NCI-H1436 (cell line): Measurements from ENCODE around the gene RAI14.

Source experiments
- DNase-seq: peaks from one replicate; lab custom pipeline; 2025; lab: John Stamatoyannopoulos, UW

RAI14 gene

DNA sequence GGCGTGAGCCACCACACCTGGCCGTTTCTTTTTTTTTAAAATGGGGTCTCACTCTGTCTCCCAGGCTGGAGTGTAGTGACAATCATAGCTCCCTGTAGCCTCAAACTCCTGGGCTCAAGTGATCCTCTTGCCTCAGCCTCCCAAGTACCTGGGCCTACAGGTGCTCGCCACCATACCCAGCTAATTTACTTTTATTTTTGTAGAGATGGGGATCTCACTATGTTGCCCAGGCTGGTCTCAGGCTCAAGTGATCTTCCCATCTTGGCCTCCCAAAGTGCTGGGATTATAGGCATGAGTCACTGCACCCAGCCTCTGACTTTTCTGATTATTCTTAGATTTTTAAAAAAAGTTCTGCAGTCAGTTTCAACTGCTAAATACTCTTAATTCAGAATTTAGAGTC is 21.3 kb downstream of the RAI14 start:
- no peak for DNase-seq

DNA sequence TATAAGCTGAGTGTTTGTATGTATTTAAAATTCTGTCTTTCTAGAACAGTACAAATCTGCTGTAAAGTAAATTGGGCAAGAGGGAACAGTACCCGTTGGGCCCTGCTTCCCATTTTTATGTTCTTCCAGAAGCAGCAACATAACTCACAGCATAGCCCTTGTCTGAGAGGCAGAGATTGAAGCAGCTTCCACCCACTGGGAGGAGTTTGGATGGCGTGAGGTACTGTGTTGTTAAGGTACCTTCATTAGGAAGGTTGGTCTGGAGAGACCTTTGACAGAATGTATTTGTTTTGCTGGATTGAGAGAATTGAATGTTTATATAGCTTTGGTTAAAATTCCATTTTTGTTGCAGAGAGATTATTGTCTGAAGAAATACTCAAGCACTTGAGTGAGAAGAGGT is 24.8 kb downstream of the RAI14 start:
- no peak for DNase-seq

DNA sequence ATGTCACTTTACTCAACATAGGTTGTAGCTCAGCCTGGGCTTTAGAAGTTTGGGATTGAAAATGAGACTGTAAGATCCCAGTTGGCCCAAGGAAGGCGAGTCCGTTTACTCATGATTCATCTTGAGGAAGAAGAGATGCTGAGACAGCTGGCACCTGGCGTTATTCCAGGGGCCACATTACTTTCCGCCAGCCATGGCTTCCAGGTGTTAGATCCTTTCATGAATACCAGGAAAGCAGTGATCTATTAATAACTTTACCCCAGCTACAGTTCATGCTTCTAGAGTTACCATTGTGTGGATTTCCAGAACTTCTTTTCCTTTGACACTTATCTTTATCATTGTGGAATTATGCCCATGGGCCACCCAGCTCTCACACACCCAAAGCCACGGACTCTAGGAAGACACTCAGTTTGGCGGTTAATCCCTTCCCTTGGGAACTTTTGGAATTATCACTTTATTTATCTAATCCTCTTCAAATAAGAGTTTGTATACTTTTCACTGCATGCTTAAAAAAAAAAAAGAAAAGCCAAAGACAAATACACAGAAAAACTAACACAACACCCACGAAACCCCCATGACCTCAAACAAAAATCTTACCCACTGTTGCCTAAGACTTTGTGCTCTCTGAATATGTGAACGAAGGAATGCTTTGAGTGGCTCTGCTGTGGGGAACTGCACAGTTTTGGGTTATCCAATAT is 26.9 kb downstream of the RAI14 start:
- DNase-seq, result no peak

DNA sequence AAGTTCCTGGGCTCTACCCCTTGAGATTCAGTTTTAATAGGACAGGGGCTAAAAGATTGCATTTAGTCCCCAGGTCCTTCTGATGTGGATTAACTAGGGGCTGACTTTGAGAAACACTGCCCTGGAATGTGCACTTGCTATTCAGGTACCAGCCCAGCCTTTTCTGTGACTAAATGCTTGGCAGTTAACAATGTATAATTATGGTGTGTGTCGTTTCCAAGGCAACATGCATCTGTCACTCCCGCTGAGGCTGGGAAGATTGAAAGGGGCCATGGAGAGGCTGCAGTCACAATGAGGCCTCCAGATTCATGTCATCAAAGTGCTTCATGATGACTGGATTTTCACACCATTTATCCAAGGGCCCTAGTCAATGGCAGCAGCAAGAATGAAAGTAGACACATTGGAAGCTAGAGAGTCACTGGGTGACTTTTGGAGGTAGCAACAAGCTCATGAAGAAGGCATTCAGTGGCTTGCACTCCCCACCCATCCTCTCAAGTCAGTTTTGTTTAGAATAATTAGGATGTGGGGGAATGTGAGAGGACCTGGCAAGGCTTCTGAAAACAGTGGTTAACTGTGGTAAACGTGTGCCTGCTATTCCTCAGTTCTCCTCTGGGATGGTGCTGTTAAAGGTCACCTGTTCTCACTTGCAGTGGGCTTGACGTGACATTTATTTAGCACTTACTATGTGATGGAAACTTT is 28.3 kb downstream of the RAI14 start:
- peak; percentile 83 for DNase-seq

DNA sequence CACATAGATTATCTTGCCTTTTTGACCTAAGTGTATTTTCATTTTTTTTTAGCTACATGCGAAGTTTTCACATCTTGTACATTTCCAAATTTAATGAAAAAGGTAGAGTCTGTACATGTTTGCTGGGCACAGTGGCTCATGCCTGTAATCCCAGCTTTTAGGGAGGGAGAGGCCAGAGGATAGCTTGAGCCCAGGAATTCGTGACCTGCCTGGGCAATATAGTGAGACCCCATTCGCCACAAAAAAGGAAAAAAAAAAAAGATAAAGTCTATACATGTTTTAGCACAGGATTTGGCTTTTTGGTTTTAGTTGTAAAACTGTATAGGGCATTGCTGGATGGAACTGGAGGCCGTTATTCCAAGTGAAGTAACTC is 28.8 kb downstream of the RAI14 start:
- no peak for DNase-seq

DNA sequence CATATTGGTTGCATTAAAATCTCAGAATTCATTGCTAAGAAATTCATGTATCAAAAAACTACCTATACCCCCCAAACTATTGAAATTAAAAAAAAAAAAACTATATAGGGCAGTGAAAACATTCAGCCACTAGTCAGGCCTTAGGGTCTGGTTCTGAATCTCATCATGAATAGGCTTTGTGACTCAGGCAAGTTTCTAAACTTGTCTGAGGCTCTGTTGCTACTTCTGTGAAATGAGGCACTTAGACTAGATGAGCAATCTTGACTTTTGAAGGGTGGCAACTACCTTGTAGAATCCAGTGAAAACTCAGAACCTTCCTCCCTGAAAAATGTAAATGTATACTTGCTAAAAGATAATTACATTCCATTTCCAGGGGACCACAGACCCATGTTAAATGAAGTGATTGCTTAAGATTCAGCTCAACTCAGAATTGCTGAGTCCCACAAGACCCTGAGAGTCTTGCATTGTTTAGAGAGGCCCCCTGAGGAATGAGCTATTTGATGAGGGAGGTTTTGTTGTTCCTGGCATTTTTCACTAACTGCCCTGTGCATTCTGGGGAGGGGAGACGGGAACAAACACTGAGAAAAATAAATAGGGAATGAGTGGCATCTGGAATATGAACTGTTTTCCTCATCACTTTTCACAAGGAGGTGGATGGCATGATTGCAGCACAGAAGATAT is 29.5 kb downstream of the RAI14 start:
- DNase-seq, result no peak

DNA sequence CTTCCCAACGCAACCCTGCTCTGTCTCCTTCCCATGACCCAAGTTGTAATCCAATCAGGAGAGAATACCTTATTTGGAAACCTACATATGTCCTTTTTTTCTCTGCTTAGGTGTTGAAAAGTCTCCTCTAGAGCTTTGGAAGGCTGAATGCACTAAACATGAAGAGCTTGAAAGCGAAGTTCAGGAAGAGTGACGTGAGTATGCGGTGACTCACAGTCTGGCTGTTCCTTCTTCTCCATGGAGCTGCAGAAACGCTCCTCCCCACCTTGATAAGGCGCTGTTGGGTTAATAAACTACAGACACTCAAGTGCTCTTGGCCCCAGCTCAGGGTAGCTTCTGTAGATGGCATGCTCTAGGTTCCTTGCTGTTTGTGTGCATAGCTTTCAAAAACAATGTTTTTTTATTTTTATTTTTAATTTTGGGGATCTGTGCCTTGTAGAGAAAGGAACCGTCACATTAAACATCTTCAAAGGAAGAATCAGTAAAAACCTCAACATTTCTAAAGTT is 30.7 kb downstream of the RAI14 start:
- no peak for DNase-seq

DNA sequence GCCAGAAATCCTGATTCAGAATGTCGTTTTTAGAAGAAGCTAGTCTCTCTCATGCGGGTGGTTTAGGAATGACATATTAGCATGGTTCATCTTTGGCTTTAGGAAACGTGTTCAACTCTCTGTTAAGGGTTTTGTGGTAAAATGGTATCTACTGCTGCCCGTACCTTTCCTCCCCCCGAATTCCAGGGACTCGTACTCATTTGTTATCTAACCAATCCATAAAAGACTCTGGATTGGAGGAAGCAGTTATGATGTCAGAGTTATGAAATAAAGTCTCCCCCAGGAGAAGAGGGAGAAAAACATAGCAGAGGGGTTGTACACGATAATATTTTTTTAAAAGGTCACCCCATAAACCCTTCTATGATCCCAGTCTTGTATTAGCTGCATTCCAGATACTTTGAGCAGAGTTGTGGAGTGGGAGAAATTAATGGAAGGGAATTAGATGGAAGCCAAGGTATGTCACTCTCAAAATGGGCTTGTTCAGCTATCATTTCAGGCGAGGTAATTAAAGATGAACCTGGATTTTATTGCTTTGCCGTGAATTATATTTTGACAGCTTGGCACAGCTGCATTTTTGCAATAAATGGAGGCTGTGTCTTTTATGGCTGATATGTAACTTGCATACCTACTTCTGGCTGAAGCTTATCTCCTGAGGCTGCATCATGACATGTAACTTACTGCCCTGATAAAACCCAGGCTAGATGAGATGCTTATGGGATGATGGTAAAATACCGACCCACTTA is 31.3 kb downstream of the RAI14 start:
- DNase-seq, result no peak

DNA sequence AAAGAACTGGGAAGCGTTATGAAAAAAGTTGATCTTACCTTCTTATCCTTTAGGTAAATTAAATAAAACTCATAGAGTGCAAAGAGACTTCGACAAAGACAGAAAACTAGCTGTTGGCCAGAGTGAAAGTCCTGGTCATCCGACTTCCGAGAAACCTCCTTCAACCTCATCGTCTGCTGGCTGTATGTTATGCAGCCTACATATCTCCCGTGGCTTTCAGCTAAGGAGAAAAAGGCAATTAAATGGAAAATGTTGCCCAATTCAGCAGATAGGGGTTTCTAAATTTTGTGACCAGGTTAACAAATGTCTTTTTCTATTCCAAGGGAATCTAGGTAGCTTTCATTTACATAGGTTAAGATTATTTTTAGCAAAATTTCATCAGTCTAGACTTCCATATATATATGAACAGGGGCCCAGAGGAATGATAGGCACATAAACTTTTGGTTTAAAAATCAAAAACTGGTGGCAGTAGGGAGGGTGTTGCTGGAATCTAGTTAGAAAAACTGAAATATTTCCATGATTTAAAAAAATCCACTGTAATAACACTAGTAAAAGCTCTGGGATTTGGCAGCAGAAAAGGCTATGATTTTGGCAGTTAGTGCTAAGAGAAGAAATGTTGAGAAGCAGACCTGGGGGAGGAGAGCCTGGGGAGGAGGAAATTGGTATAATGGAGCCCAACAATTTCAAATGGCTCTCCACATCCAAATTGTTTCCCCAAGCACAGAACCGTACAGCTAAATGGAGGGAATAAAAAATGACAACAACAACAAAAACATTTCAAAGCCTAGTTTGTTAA is 32.1 kb downstream of the RAI14 start:
- no peak for DNase-seq

DNA sequence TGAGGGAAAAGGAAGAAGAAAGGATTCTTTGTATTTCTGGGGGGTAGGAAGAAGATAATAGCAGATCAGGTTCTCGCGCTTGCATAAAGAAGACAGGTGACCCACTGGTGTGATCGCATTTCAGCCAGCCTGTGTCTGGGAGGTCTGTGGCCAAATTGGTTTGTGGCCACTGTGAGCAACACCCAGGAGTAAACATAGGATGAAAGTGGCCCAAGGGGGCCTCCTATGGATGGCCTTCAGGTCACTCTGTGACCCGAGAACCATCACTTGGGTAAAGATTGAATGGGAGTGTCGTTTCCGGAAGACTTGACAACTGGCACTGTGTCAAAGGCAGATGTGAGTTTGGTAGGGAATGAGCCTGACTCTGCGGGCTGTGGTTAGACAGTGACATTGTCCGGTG is 34.2 kb downstream of the RAI14 start:
- no peak for DNase-seq

DNA sequence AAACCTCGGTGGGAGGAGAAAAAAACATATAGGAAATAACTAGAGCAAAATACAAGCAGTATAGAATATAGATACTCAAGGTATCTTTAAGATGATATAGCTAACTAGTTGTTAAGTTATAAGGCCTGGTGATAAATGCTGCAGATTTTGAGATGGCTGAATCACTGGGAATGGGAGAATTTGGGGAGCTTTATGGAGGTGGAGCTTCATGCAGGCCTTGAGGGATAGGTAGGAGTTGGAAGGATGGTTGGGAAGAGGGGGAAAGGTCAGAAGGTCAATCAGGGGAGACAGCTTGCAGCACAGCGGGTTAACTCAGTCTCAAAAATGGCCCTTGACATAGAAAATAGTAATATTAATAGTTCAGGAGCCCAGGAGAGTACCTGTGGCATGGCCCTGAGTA is 34.8 kb downstream of the RAI14 start:
- DNase-seq, result no peak

DNA sequence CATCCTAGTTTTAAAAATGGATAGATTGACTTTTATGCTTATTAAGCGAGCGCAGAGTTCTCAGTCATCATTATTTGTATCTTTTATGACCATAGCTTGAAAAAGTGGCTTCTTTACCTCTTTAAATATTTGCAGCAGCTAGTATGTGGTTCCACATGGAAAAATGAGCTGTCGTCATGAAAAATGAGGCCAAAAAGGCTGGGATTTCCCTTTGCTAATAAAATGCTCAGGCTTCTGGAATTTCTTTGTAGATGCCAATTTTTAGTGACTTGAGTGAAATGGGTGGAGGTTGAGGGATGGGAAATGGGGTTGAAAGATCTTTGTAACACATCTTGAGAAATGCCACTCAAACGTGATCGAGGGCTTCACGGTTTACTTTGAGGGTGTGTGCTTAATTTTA is 35.2 kb downstream of the RAI14 start:
- no peak for DNase-seq

DNA sequence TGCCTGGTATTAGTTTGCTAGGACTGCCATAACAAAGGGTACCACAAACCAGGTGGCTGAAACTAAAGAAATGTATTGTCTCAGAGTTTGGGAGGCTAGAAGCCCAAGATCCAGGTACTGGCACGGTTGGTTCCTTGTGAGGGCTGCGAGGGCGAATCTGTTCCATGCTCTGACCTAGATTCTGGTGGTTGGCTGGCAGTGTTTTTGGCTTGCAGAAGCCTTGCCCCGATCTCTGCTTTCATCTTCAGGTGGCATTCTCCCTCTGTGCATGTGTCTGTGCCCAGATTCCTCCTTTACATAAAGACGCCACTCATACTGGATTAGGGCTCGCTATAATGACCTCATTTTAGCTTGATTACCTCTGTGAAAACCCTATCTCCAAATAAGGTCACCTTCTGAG is 36.7 kb downstream of the RAI14 start:
- no peak for DNase-seq

DNA sequence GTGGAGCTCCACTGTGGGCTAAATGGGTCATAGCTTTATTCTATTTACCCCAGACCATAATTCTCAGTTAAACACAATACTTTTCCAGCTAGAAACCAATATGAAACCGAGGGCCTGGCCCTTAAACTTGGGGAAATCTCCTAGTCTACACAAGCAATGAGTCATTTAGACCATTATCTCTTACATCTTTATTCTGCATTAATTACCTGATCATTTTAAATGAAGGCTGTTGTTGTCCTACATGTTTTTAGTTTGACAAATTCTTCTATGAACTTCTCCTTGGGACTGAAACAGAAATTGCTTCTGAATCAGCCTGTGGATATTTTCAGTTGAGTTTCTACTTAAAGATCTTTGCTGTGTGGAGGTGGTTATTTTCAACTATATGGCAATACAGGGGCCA is 37.9 kb downstream of the RAI14 start:
- no peak for DNase-seq

DNA sequence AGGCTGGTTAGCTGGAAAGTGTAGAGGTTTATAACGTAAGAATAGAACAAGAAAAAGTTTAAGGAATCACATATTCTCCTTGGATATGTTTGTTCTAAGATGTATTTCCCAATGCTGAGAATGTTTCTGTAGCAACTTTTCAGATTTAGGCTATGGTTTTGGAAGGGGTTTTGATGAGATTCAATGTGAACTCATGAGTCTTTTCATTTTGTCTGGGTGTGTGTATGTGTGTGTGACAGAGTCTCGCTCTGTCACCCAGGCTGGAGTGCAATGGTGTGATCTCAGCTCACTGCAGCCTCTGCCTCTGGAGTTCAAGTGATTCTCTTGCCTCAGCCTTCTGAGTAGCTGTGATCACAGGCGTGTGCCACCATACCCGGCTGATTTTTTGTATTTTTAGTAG is 38.6 kb downstream of the RAI14 start:
- DNase-seq, result no peak

DNA sequence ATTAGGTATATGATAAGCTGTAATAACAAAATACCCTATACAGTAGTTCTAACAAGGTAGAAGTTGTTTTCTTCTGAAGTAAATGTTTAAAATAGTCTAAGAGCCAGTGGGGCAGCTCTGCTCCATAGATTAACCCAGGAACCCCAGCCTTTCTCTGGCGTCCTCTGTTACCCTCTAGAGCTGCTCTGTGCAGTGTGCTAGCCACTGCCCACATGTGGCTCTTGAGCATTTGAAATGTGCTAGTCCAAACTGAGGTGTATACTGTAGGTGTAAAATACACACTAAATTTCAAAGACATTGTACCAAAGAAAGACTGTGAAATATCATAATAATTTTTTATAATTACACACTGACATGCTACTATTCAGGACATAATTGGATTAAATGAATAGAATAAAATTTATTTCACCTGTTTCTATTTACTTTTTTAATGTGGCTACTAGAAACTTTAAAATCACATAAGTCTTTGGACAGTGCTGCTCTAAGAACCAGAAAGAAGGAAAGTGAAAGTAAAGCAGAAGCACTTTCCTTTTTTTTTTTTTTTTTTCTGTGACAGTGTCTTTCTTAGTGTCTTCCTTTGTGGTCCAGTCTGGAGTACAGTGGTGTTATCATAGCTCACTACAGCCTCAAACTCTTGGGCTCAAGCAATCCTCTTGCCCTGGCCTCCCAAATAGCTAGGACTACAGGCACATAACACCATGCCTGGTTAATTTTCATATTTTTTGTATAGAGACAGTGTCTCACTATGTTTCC is 39.3 kb downstream of the RAI14 start:
- no peak for DNase-seq

DNA sequence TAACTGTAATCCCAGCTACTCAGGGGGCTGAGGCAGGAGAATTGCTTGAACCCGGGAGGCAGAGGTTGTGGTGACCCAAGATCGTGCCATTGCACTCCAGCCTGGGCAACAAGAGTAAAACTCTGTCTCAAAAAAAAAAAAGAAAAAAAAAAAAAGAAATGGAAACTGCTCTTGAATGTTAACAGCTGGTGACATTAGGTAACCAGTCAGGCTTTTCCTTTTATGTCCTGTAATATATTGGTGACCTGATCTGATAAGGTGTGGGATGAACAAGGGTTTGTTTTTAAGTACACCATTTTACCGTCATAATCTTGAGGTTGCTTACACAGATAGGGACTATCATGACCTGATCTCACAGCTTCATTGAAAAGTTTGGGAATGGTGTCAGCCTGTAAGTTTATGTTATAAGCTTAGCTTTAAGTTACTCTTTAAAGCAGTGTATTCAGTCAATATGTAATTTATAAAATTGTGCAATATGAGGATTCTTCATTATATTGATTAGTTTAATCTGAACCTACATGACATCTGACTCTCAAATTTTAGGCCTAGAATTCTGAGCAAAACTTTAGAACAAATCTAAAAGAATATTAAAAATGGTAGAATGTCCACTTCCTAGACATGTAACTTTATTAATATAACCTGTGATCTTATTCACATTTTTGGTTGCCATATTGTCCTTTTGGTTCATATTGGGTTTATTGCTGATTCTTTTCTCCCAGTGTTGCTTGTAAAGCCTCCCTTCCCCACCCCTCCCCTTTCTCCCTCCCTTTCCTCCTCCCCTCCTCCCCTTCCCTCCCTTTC is 41.4 kb downstream of the RAI14 start:
- no peak for DNase-seq

DNA sequence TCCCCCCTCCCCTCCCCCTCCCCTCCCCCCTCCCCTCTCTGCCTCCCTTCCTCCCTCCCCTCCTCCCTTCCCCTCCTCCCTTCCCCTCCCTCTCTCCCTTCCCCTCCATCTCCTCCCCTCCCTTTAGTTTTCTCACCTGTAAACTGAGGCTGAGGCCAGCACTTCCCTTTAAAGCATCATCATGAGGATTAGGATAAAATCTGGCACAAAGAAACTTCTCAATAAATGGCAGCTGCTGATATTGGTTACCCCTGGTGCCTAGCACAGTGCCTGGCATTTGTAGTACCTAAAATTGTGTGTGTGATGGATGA is 41.9 kb downstream of the RAI14 start:
- no peak for DNase-seq

DNA sequence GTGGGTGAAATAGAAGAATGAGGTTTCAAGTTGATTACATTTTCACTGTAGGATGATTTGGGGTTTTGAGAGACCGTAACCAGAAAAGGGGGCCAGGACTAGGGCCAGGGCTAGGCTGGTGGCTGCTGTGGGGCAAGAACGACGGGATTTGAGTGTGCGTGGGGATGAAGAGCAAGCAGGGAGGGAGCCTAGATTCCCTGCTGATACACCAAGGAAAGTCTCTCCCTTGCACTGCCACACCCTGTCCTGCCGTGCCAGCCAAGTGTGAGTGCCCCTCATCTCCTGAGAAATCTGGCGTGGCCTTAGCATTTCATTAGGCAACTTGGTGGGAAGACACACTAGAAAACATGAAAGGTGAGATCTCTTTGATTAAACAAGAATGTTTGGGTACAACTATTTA is 42.6 kb downstream of the RAI14 start:
- DNase-seq, result no peak
